AG09309 (cell line): Measurements from ENCODE around the gene MRE11.

Source experiments
- DNase-seq: peaks from one replicate; pipeline ENCODE4 v3.0.0-alpha.2; 2010; ENCODE audit warnings: low read depth
- H3K4me3 ChIP-seq: 2 replicates; pipeline ENCODE4 v1.5.1; 2011; ENCODE audit warnings: mild to moderate bottlenecking, low read depth, low read length, moderate library complexity; ENCODE audit not compliant: control insufficient read depth
- CTCF ChIP-seq: IDR thresholded peaks from 2 replicates; pipeline ENCODE4 v1.5.1; 2011; ENCODE audit warnings: mild to moderate bottlenecking, low read depth, low read length, inconsistent platforms; ENCODE audit not compliant: insufficient read depth, control insufficient read depth; ENCODE audit errors: missing control alignments

The MRE11 gene

GRCh38 chr11:94477624-94478023 lies 16.0 kb downstream of the MRE11 start:
- no peak for TF ChIP-seq CTCF
- no peak for DNase-seq
- no peak overlapping the region for H3K4me3 ChIP-seq

- no peak for DNase-seq
- no peak overlapping the region for H3K4me3 ChIP-seq
- no peak for TF ChIP-seq CTCF
Measured at GRCh38 chr11:94472916-94473799, 20.5 kb downstream of the MRE11 start.

GRCh38 chr11:94469416-94469815 lies 24.2 kb downstream of the MRE11 start:
- no peak for DNase-seq
- H3K4me3 ChIP-seq = no peak overlapping the region
- no peak for TF ChIP-seq CTCF

GRCh38 chr11:94459576-94459975 lies 34.1 kb downstream of the MRE11 start:
- no peak overlapping the region for H3K4me3 ChIP-seq
- DNase-seq = no peak
- no peak for TF ChIP-seq CTCF

GRCh38 chr11:94457118-94458029 lies 36.3 kb downstream of the MRE11 start:
- no peak for DNase-seq
- no peak for TF ChIP-seq CTCF
- no peak overlapping the region for H3K4me3 ChIP-seq

- DNase-seq = no peak
- no peak overlapping the region for H3K4me3 ChIP-seq
- TF ChIP-seq CTCF = no peak
Measured at GRCh38 chr11:94455861-94456260, 37.8 kb downstream of the MRE11 start.
